GM19455 (cell line): ENCODE measurements around the gene SLIT3.

Experiments
- ATAC-seq: cut with Tn5 transposase; IDR thresholded peaks from one replicate; pipeline ENCODE4 v1.9.1; 2021; ENCODE audit not compliant: unreplicated experiment

SLIT3 gene

DNA sequence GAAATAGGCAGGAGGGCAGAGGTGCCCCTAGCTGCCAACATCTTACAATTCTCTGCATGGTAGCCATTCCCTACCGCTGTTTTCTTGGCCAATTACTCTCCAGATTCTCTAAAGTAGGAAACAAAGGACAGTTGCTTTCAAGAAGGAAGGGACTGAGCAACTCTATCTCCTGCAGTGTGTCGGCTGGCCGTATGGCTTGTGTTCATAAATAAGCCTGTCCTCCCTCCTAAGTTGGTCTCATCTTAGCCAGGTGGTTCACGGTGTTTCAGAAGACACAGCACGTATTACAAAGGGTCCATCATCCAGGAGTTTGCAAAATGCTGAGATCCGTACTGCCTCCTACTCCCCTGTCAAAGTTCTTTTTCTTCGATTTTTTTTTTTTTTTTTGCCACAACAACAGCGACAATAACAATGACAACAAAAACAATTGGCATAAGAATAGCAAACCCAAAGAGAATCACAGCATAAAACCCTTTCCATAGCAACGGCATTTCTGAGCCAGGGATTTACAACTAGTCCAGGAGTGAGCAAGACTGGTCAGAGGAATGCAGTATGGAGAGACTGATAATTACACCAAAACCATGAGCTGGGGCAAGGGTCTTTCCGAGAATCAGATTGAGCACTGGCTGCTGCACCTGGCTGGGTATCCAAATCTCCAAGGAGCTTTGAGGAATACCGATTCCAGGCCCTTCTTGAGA, 212.8 kb downstream of the SLIT3 start:
- no peak for ATAC-seq

GRCh38 chr5:169085636-169086035, 215.3 kb downstream of the SLIT3 start:
- ATAC-seq, result no peak

- ATAC-seq, result no peak
Observed at GRCh38 chr5:169085212-169085611, 215.7 kb downstream of the SLIT3 start.

DNA sequence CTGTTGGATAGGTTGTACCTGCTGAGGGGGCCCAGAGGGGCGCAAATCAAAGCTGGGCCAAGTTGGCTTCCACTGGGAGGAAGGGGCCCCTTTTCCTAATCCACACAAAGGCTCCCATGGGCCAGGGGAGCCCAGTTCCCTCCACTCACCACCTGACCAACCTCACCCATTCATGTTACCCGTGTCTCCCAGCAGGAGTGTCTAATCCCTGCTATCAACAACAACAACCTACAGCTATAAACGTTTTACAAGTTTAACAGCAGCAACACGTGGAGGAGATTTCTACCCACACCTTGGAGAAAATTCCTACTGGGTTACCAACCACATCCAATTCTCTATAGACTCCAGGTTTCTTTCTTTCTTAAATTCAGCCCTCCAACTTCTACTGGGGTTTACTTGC, 216.2 kb downstream of the SLIT3 start:
- ATAC-seq, result no peak

- no peak for ATAC-seq
Observed at GRCh38 chr5:169083394-169084018, 217.4 kb downstream of the SLIT3 start.

DNA sequence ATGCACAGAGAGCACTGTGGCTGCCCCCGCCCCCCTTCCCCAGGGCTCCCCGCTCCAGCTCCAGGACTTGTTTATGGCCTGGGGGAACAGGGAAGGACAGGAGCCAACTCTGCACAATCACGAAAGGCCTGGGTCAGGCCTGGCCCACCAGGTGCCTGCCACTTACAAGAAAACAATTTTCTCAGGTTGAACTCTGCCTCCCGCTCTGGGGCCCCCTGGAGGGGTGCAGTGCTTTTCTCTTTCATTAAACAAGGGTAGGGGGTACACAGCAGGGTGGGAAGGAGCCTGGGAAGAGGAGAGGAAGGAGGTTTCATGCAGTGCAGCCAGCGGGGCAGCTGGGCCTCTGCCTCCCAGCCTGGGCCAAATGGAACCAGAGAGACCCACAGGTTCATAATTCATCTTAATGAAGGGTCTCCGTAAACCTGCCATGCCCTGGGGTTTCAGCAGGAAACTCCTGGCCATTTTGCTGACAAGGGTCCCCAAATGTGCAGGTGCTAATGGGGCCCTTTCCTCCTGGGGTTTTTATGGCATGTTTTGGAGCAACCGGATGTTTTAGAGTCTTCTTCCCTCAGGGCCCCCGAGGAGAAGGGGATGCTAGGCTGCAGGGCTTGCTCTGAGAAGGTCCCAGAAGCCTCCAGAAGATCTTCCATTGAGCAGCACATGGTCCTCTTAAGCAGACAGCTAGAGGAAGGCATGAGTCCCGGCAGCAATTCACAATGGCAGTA, 219.8 kb downstream of the SLIT3 start:
- ATAC-seq, result no peak

DNA sequence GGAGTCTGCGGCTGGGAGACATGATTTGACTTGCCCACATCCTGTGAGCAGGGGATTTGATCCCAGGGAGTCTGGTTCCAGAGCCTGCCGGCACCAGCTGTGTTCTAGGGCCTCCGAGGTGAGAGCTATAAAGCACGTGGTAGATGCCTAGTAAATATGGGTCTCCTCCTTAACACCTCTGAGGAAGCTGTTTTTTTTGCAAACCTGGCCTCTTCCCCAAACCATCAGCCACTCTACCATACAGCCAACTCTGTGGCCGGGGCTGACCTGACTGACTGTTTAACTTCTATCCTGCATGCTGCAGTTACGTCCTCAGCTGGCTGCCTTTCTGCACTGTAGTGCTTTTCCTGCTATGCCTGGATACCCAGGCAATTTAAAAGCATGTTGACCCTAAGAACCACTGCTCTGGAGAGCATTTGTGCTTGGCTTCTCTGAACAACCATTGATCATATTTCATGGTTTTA, 220.5 kb downstream of the SLIT3 start:
- ATAC-seq, result no peak

DNA sequence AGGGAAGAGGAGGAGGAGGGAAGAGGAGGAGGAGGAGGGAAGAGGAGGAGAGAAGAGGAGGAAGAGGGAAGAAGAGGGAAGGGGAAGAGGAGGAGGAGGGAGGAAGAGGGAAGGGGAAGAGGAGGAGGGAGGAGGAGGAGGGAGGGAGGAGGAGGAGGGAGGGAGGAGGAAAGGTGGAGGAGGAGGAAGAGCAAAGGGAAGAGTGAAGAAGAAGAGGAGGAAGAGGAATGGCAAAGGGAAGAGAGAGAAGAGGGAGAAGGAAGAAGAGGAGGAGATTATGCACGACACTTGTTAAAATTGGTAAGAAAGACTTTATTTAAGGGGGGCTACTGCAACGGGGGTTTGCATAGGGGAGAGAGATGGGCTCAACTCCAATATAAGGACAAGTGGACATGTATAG, 221.2 kb downstream of the SLIT3 start:
- ATAC-seq, result no peak

- no peak for ATAC-seq
Observed at GRCh38 chr5:169074839-169075238, 226.1 kb downstream of the SLIT3 start.

GRCh38 chr5:169072233-169072632, 228.7 kb downstream of the SLIT3 start:
- no peak for ATAC-seq

GRCh38 chr5:169070413-169070812, 230.5 kb downstream of the SLIT3 start:
- ATAC-seq, result no peak

DNA sequence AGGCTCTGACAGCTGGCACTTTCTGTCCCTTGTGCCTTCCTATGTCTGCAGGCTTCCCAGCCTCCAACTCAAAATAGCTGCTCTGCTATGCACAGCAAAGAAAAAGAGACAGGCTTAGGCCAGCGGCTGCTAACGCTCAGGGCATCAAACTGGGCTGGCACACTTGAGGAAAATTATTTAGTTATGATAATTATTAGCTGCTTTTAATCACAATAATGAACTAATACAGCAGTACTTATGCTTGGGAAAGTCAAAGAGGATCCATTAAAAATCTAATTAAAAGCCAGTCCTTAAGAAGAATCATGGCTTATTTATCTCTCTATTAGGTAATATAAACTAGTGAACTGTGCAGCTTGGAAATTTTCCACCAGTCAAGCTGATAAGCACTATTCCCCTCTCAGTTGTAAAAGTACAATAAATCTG, 233.2 kb downstream of the SLIT3 start:
- no peak for ATAC-seq

DNA sequence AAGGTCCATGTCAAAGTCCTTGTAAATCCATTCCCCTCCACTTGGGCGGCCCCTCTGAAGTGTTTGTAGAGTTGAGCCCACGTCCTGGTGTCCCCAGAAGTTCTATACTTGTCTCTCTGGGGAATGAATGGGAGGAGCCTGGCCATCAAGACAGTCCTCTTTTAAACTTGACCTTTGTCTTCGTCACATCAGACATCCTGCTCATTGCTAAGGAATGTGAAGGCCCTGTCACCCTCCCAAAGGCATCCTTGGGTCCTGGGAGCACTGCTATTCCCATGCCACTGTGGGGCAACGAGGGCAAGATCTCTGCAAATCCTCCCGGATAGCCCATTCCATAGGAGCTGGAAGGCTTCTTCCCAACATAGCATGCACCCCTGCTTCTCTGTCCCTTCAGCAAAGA, 235.5 kb downstream of the SLIT3 start:
- ATAC-seq, result no peak

- ATAC-seq, result no peak
Observed at GRCh38 chr5:169064093-169064492, 236.8 kb downstream of the SLIT3 start.

DNA sequence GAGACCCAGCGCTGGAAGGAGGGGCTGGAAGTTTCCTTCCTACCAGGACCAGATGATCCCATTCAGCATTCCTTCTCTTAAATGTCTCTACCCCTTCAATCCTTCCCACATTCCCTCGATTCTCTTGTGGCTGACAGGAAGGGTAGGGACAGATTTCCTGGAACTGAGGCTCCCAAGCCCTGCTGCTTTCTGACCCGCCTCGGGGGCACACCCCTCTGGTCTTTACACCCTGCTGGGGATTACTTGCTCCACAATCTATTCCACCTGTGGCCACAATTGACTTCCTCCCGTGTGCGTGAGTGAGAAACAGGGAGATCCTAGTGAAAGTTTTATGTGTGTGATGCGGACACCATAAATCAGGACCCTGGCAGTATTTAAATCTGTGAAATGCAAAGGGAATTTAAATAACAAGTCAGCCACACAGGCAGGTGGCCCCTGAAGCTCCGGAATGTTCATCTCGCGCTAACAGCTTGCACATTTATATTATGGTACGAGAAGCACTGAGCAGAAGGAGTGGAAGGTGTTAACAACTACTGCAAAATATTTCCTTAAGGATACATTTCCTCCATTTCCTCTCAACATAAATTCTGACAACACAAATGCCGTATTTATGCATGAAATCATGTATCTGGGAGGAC, 237.5 kb downstream of the SLIT3 start:
- ATAC-seq, result no peak

DNA sequence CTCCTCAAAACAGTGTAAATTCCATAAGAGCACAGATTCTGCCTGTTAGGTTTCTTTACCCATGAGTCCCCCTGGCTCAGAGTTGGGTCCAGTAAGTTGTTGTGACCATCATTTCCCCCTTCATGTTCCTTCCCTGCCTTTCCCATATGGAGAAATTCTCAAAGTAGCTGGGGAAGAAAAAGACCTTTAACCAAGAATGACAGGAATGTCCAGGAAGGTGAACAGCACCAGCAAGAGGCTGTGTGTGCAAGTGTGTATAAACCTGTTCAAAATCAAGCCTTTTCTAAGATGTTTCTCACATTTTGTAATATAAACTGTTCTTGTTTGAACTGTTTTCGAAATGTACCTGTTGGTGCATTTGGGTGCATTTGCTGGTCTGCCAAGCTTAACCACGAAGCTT, 238.2 kb downstream of the SLIT3 start:
- ATAC-seq, result no peak

GRCh38 chr5:169054506-169054905, 246.4 kb downstream of the SLIT3 start:
- no peak for ATAC-seq

GRCh38 chr5:169052207-169052606, 248.7 kb downstream of the SLIT3 start:
- no peak for ATAC-seq

DNA sequence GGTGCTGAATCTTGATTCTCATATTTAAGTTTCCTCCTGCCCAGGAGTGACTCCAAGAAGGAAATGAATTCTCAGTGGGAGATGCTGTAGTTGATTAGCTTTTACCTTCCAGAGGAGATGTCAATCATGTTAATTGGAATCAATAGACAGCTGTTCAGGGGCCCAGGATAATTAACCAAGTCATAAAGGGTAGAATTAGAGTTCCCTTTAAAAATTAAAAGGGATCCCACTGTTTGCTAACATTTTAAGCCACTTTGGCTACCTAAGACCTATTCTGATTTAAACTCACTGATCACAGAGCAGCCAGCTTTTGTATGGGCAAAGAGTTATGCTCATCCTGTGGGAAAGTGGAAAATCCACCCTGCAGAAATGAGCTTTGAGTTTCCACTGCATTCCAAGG, 249.6 kb downstream of the SLIT3 start:
- ATAC-seq, result no peak

DNA sequence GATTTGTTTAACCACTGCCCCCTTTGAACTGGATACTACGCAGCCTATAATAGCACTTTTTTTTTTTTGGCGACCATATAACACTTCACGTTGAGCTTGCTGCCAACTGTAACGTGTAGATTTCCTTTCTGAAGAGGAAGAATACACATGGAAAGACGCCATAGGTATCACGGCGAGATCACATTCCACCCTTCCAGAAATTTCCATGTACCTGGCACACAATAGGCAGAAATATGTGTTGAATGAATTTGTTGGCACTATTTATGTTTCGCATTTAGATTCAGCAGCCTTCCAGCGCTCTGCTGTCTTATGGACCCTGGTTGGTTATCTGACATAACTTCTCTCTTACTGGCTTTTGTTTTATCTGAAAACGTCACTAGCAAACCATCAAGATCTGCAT, 250.3 kb downstream of the SLIT3 start:
- no peak for ATAC-seq

- no peak for ATAC-seq
Observed at GRCh38 chr5:169050146-169050571, 250.8 kb downstream of the SLIT3 start.

DNA sequence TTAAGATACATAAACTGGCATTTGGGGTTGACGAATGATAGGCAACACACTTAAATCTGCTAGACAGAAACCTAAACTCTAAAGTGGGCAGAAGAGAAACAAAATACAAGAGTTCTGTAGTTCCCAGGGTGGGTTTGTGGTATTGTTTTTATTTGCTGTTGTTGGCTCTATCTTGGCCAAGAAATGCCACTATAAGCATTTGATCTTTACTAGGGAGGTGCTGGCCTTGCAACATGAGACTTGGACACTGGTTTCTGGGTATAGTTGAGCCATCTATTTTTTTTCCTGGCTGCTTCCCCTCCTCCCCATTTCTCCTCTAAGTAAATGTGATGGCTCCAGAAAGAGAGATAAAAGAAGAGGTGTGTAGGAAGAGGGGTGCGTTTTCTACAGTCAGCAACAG, 251.2 kb downstream of the SLIT3 start:
- no peak for ATAC-seq
